ENCODE results near the gene SLFN14.
"Not testable (repeated sequence)": the region's sequence is repeated elsewhere in the genome, so short reads cannot be mapped to it uniquely, and the experiment has no call there.

SLFN14 gene

GRCh38 chr17:35559495-35560210 lies 966 bp downstream of the SLFN14 start:
- FAIRE-seq (no peak), DNase-seq (ENCODE audit: insufficient read length, low spot score) (no peak)

GRCh38 chr17:35557353-35557752 lies 3.3 kb downstream of the SLFN14 start:
- no peak for FAIRE-seq

DNA sequence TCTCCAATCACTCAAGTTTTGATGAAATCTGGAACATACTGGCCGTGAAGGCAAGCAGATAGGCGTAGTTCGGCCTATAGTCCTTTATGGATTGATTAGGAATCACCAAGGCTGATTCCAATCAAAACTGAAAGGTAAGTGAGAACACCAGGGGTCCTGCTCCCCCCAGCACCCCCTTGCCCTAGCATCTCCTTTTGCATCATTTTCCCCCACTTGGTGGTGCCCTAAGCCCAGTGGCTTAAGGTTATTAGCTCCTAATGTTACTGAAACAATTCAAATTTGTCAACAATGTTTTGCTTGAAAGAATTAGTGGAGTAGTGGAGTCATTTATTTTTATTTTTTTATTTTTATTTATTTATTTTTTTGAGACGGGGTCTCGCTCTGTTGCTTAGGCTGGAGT lies 4.9 kb downstream of the SLFN14 start:
- no peak for DNase-seq (ENCODE audit: insufficient read length, low spot score)
- no peak for FAIRE-seq

More at GRCh38 chr17:35557353-35557752, 3.3 kb downstream of the SLFN14 start:
- DNase-seq (ENCODE audit: insufficient read length, low spot score): no peak

DNA sequence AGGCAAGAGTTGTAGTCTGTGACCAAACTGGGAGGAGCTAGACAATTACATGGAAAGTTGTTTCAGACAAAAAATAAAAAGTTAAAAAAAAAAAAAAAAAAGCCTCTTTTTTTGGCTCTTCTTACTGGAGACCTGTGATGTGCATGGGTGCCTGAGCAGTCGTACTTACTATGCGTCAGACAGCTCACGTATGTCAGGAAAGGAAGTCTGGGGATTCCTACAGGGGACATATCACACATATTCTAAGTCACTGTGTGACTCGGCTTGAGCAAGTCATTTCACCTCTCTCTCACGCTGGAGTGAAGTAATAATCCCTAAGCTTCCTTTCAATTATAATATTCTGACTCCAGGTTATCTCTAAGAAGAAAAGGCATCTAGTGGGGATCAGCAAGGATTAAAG lies 6.0 kb downstream of the SLFN14 start:
- FAIRE-seq (no peak), DNase-seq (ENCODE audit: insufficient read length, low spot score) (no peak)

DNA sequence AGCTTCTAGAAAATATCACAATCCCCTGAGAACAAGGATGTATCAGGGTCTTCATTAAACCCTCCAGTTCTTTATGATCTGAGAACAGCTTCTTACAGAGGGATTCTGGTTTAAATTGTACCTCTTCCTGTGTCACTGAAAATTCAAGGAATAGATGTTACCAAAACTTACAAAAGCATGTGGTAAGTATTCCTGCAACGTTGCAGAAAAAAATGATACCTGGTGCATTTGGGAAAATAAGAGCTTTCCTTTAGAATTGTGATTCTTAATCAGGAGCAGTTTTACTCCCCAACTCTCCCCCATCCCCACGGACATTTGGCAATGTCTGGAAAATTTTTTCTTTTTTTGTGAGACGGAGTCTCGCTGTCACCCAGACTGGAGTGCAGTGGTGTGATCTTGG lies 7.3 kb downstream of the SLFN14 start:
- no peak for FAIRE-seq

GRCh38 chr17:35548978-35549377 lies 11.6 kb downstream of the SLFN14 start:
- no peak for DNase-seq (ENCODE audit: insufficient read length, low spot score)
- FAIRE-seq: no peak

More for the DNA sequence above, 7.3 kb downstream of the SLFN14 start:
- no peak for DNase-seq (ENCODE audit: insufficient read length, low spot score)

- no peak for FAIRE-seq
- DNase-seq (ENCODE audit: insufficient read length, low spot score): no peak
These were observed 12.3 kb downstream of the SLFN14 start for GRCh38 chr17:35548208-35548810.

- DNase-seq (ENCODE audit: insufficient read length, low spot score) (no peak), FAIRE-seq (no peak)
These were observed 14.1 kb downstream of the SLFN14 start for GRCh38 chr17:35546487-35546886.

- no peak for DNase-seq (ENCODE audit: insufficient read length, low spot score)
These were observed 15.5 kb downstream of the SLFN14 start for GRCh38 chr17:35545150-35545549.

GRCh38 chr17:35543856-35544255 lies 16.8 kb downstream of the SLFN14 start:
- DNase-seq (ENCODE audit: insufficient read length, low spot score) (no peak), FAIRE-seq (no peak)

More at GRCh38 chr17:35545150-35545549, 15.5 kb downstream of the SLFN14 start:
- no peak for FAIRE-seq

DNA sequence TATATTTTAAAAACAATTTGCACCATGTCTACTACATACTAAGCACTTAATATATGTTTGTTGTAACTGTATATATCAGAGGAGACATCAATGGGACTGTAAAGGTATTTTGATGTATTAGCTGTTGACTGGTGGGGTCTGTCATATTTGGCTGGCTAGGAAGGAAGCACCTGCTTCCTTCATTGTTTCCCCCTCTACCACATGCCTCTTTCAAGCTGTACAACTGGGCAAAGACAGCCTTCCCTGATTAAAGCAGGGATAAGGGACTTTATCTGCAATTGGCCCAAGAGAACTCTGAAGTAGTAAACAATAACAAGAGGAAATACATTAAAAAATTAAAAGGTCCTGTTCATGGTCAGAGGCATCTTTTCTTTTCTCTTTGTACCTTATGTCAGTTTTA lies 17.6 kb downstream of the SLFN14 start:
- FAIRE-seq (no peak), DNase-seq (ENCODE audit: insufficient read length, low spot score) (no peak)

- DNase-seq (ENCODE audit: insufficient read length, low spot score): no peak
- no peak for FAIRE-seq
These were observed 19.2 kb downstream of the SLFN14 start for GRCh38 chr17:35541434-35541833.

GRCh38 chr17:35540589-35541404 lies 19.8 kb downstream of the SLFN14 start:
- peak; percentile 95 for FAIRE-seq
- DNase-seq (ENCODE audit: insufficient read length, low spot score): no peak

DNA sequence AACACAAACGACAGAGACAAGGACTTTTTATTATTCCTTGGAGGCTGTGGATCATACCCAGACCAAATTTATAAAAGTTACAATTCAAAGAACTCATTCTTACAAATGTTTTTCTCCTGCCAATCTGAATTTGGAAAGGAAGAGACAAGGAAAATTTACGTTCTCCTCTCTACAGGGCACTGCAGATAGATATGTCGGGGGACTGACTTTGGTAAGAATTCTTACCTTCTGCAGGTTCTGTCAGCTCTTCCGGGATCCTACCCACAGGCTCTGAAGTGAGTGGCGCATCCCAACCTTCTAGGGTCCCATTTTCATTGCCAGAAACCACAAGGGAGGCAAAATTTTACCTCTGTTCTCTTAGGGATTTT lies 21.0 kb downstream of the SLFN14 start:
- peak; percentile 4 for FAIRE-seq
- DNase-seq (ENCODE audit: insufficient read length, low spot score): no peak

DNA sequence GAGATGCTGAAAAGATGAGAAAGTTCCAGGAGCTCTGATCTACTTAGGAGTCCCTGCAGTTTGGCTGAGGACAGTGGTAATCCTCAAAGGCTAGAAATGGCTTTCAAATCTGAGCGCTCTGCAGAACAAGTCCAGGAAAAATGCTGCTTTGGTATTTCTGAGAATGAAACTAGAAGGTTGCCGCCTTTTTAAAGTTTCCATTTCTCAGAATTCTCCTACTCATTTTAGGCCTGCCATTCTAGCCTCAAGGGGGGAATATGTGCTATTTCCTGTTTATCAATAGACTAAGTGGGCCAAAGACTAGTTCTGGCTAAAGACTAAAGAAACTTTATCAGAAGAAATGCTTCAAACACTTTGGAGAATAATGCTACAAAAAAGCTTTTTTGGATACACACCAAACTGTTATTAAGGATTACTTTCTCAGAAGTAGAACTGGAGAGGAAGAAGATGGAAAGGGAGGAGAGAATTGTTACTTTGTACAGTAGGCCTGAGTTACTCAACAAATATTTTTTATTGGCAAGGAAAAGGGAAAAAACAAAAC lies 22.9 kb downstream of the SLFN14 start, which contains the start of gene SLFN12L:
Gene SLFN12L (minus strand): TSS at position 78 of the 541 bp plus-strand sequence. CDS start 15,314 bp downstream, outside the sequence.
- FAIRE-seq (peak; percentile 83), DNase-seq (ENCODE audit: insufficient read length, low spot score) (peak; percentile 16)

DNA sequence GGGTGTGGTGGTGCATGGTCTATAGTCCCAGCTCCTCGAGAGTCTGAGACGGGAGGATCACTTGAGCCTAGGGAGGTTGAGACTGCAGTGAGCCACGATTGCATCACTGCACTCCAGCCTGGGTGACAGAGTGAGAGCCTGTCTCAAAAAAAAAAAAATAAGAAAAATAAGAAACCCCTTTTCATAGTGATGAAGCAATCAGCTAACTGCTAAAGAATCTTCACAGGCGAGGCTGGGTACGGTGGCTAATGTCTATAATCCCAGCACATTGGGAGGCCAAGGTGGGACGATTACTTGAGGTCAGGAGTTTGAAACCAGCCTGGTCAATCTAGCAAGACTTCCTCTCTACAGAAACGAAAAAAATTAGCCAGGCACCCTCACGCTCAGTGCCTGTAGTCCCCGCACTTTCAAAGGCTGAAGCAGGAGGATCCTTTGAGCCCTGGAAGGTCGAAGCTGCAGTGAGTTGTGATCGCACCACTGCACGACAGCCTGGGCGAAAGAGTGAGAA lies 23.9 kb downstream of the SLFN14 start:
- FAIRE-seq (peak; percentile 83), DNase-seq (ENCODE audit: insufficient read length, low spot score) (no peak)

DNA sequence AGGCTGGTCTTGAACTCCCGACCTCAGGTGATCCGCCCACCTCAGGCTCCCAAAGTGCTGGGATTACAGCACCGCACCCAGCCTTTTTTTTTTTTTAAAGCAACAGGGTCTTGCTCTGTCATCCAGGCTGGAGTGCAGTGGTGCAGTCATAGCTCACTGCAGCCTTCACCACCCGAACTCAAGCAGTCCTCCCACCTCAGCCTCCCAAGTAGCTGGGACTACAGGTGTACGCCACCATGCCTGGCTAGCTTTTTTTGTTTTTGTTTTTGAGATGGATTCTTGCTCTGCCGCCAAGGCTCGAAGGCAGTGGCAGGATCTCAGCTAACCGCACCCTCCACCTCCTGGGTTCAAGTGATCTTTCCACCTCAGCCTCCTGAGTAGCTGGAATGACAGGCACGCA lies 25.2 kb downstream of the SLFN14 start:
- not testable (repeated sequence) for FAIRE-seq; DNase-seq (ENCODE audit: insufficient read length, low spot score)

DNA sequence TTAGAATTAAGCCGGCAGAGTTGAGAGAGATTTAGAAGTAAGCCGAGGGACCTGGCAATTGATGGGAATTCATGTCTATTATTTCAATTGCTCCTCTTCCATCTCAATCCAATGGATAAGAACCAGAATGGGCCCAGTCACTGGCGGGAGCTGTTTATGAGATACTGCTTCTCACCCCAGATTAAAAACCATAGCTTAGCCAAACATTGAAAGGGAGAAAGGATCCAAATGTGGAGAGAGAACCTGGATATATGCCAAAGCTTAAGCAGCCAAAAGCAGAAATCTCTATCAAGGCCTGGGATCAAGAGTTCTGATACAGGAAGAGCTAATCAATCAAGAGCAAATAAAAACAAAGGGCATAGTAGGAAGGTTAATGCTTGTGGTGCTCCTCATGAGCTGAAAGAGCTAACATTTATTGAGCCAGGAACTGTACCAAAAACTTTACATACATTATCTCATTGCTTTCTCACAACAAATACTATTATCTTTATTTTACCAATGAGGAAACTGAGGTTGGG lies 26.0 kb downstream of the SLFN14 start:
- no peak for DNase-seq (ENCODE audit: insufficient read length, low spot score)
- peak; percentile 68 for FAIRE-seq

DNA sequence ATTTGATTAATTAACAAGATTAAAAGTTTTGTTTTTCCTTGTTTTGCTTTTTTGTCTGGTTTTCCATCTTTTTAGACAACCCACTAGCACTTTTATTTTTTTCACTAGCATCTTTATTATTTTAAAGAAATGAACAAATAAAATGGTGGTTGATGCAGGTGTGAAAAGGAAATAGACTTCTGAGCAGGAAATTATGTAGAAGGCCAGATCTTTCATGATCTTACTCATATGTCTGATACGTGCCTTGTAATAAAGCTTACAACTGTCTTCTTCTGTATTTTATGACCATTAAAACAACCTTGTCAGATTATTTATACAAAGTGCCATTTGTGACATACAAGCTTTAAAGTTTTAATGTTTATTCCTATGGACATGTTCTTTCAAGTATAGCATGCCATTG lies 29.5 kb downstream of the SLFN14 start:
- DNase-seq (ENCODE audit: insufficient read length, low spot score): no peak
- FAIRE-seq: no peak

DNA sequence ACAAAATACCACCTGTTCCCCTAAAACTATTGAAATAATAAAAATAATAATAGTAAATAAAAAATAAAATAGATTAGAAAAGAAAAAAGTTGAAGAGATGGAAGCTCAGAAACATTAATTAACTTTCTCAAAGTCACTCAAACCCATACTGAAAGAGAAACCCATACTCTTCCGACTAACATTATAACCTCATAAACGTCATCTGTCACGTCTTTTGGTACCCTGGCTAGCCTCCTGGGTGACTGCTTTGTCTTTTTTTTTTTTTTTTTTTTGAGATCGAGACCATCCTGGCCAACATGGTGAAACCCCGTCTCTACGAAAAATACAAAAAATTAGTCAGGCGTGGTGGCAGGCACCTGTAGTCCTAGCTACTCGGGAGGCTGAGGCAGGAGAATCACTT lies 30.8 kb downstream of the SLFN14 start:
- DNase-seq (ENCODE audit: insufficient read length, low spot score): no peak
- FAIRE-seq: no peak

DNA sequence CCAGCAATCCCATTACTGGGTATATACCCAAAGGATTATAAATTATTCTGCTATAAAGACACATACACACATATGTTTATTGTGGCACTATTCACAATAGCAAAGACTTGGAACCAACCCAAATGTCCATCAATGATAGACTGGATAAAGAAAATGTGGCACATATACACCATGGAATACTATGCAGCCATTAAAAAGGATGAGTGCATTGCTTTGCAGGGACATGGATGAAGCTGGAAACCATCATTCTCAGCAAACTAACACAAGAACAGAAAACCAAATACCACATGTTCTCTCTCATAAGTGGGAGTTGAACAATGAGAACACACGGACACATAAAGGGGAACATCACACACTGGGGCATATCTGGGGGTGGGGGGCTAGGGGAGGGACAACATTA lies 31.3 kb downstream of the SLFN14 start:
- DNase-seq (ENCODE audit: insufficient read length, low spot score); FAIRE-seq: not testable (repeated sequence)
